ENCODE results near the gene SZT2.

SZT2 gene

DNA sequence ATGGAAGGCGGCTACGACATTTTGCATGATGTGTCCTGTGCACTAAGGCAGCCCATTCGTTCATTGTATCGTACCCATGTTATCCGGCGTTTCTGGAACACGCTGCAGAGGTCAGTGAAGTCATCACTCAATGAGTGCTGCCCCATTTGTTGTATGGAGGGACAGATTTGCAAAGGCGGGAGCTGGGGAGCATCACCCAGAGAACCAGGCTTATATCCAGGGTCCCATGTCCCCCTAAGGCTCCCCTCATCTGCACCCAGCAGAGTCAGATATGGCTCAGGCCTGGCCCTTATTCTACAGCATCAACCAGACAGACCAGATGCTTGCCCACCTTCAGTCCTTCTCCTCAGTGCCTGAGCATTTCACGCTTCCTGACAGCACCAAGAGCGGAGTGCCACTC lies 31.2 kb downstream of the SZT2 start:
- peaks cover 3% of the 10 kb centered on the region for H3K4me1 ChIP-seq (ENCODE audit: insufficient read depth, low read length)
- no peak overlapping the region for H3K4me3 ChIP-seq (ENCODE audit: low read length)
- no peaks in the 10 kb centered on the region for H3K9me3 ChIP-seq (ENCODE audit: insufficient read depth, low read depth, low read length)
- H3K27ac ChIP-seq (ENCODE audit: low read length), result no peak overlapping the region
- peaks cover 72% of the 10 kb centered on the region for H3K36me3 ChIP-seq (ENCODE audit: insufficient read depth, low read depth, low read length)
- no peaks in the 10 kb centered on the region for H3K27me3 ChIP-seq (ENCODE audit: insufficient read depth, low read length)
- no peak overlapping the region for H3K9ac ChIP-seq (ENCODE audit: low read depth, low read length)

DNA sequence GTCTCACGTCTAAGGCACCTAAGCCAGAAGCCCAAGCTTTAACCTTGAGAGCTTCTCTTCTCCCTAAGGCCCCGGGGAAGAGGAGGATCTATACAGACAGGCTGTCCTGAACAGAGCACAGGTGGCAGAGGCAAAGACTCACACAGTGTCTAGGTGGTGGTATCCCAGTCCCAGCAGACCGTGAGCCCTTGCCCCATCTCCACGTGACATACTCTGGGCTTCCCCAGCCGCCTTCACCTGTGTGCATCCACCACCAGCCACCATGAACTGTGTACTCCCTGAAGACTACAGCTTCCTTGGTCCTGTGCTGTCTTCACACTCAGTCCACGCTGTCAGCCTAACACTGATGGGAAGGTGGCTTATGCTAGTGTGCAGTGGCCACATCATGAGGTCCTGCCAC lies 31.7 kb downstream of the SZT2 start:
- Histone ChIP-seq H3K36me3 (ENCODE audit: insufficient read depth, low read depth, low read length) (peaks cover 71% of the 10 kb centered on the region), H3K27me3 (ENCODE audit: insufficient read depth, low read length) (no peaks in the 10 kb centered on the region)

DNA sequence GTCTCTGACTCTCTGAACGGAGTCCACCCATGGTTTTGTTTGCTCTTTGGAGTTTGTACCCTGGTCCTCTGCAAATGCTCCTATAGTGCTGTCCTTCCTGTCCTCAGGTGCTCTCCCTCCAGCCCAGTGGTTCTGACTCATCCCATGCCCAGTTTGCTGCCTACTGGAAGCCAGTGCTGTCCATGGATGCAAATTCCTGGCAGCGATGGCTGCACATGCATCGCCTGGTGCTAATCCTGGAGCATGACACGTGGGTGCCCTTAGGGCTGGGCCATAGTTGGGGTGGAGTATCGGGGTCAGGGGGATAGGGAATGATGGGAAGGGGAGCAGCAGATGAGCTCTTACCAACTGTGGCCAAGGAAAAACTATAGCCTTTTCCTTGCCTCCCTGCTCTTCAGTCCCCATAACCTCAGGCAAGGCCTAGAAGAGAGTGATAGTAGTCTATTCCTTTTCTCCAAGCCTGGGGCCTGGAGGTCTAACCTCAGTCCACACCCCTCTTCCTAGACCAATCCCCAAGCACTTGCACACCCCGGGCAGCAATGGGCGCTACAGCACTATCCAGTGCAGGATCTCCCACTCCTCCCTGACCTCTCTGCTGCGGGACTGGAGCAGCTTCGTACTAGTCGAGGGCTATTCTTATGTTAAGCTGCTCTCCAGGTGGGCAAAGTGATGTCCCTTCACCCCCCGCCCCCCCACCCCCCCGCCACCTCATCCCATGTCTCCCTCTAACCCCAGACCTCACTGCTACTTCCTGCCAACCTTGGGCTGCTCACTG lies 32.5 kb downstream of the SZT2 start:
- H3K9me3 ChIP-seq (ENCODE audit: insufficient read depth, low read depth, low read length), result no peaks in the 10 kb centered on the region
- peaks cover 78% of the 10 kb centered on the region for H3K36me3 ChIP-seq (ENCODE audit: insufficient read depth, low read depth, low read length)
- H3K9ac ChIP-seq (ENCODE audit: low read depth, low read length), result no peak overlapping the region
- no peak overlapping the region for H3K27ac ChIP-seq (ENCODE audit: low read length)
- no peak overlapping the region for H3K4me3 ChIP-seq (ENCODE audit: low read length)
- peaks cover 3% of the 10 kb centered on the region for H3K4me1 ChIP-seq (ENCODE audit: insufficient read depth, low read length)
- H3K27me3 ChIP-seq (ENCODE audit: insufficient read depth, low read length), result no peaks in the 10 kb centered on the region

More for the DNA sequence above, 31.7 kb downstream of the SZT2 start:
- no peak overlapping the region for H3K9ac ChIP-seq (ENCODE audit: low read depth, low read length)
- H3K4me1 ChIP-seq (ENCODE audit: insufficient read depth, low read length), result peaks cover 3% of the 10 kb centered on the region
- no peak overlapping the region for H3K27ac ChIP-seq (ENCODE audit: low read length)
- H3K9me3 ChIP-seq (ENCODE audit: insufficient read depth, low read depth, low read length), result no peaks in the 10 kb centered on the region
- H3K4me3 ChIP-seq (ENCODE audit: low read length), result no peak overlapping the region

DNA sequence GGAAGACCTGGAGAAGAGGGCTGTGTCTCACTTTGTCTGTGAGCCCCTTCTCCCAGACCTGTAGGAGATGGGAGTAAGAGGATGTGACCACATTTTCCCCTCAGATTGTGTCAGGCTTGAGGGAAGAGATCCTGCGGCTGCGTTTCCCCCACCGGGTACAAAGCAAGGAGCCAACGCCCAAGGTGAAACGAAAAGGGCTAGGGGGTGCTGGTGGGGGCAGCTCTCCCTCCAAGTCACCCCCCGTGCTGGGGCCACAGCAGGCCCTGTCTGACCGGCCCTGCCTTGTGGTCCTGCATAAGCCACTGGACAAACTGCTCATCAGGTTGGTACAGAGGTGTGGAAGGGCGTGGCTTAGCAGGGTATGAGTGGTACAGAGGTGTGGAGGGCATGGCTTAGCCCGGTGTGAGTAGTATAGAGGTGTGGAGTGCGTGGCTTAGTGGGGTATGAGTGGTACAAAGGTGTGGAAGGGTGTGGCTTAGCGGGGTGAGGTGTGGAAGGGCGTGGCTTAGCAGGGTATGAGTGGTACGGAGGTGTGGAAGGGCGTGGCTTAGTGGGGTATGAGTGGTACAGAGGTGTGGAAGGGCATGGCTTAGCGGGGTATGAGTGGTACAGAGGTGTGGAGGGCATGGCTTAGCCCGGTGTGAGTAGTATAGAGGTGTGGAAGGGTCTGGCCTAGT lies 33.4 kb downstream of the SZT2 start:
- H3K9me3 ChIP-seq (ENCODE audit: insufficient read depth, low read depth, low read length), result no peaks in the 10 kb centered on the region
- no peak overlapping the region for H3K27ac ChIP-seq (ENCODE audit: low read length)
- peaks cover 80% of the 10 kb centered on the region for H3K36me3 ChIP-seq (ENCODE audit: insufficient read depth, low read depth, low read length)
- peaks cover 3% of the 10 kb centered on the region; the same call in 1 of the 2 replicates for H3K4me1 ChIP-seq (ENCODE audit: insufficient read depth, low read length)
- no peak overlapping the region for H3K4me3 ChIP-seq (ENCODE audit: low read length)
- no peaks in the 10 kb centered on the region for H3K27me3 ChIP-seq (ENCODE audit: insufficient read depth, low read length)
- no peak overlapping the region for H3K9ac ChIP-seq (ENCODE audit: low read depth, low read length)

DNA sequence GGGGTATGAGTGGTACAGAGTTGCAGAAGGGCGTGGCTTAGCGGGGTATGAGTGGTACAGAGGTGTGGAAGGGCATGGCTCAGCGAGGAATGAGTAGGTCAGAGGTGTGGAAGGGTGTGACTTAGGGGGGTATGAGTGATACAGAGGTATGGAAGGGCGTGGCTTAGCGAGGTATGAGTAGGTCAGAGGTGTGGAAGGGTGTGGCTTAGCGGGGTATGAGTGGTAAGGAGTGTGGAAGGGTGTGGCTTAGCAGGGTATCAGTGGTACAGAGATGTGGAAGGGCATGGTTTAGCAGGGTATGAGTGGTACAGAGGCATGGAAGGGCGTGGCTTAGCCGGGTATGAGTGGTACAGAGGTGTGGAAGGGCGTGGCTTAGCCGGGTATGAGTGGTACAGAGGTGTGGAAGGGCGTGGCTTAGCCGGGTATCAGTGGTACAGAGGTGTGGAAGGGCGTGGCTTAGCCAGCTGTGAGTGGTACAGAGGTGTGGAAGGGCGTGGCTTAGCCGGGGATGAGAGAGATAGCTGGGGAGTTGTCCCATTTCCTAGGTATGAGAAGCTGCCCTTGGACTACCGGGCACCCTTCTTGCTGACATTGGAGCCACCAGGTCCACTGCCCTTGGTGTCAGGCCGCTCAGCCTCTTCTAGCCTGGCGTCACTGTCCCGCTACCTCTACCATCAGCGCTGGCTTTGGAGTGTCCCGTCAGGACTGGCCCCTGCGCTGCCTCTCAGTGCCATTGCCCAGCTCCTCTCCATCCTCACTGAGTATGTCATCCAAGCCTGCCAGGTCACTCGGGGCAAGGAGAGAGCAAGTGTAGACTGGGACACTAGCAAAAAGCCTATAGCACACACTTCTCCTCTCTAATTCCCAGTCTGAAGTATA lies 34.2 kb downstream of the SZT2 start:
- H3K36me3 ChIP-seq (ENCODE audit: insufficient read depth, low read depth, low read length), result peaks cover 78% of the 10 kb centered on the region
- H3K9ac ChIP-seq (ENCODE audit: low read depth, low read length), result no peak overlapping the region
- H3K9me3 ChIP-seq (ENCODE audit: insufficient read depth, low read depth, low read length), result no peaks in the 10 kb centered on the region
- H3K27ac ChIP-seq (ENCODE audit: low read length), result no peak overlapping the region
- peaks cover 3% of the 10 kb centered on the region; the same call in 1 of the 2 replicates for H3K4me1 ChIP-seq (ENCODE audit: insufficient read depth, low read length)
- H3K27me3 ChIP-seq (ENCODE audit: insufficient read depth, low read length), result no peaks in the 10 kb centered on the region
- no peak overlapping the region for H3K4me3 ChIP-seq (ENCODE audit: low read length)

DNA sequence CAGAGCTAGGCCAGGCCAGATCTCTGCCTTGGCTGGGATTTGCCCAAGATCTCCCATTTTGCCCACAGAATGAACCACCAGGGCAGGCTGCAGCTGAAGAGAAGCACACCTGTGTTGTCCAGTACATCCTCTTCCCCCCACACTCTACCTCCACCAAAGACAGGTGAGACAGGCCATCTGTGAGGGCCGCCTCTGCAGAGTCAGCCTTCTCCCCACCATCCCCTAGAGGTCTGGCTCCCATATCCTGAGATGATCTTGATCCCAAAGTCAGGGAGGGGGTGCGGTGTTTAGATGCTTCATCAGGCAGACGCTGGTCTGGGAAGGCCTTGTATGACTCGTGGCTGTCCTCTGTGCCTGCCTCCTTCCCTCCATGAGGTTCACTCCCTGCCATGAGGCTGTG lies 35.3 kb downstream of the SZT2 start:
- no peak overlapping the region for H3K27ac ChIP-seq (ENCODE audit: low read length)
- no peak overlapping the region for H3K4me3 ChIP-seq (ENCODE audit: low read length)
- H3K27me3 ChIP-seq (ENCODE audit: insufficient read depth, low read length), result no peaks in the 10 kb centered on the region
- no peaks in the 10 kb centered on the region for H3K9me3 ChIP-seq (ENCODE audit: insufficient read depth, low read depth, low read length)
- no peak overlapping the region for H3K9ac ChIP-seq (ENCODE audit: low read depth, low read length)
- H3K4me1 ChIP-seq (ENCODE audit: insufficient read depth, low read length), result peaks cover 3% of the 10 kb centered on the region; the same call in 1 of the 2 replicates
- peaks cover 73% of the 10 kb centered on the region for H3K36me3 ChIP-seq (ENCODE audit: insufficient read depth, low read depth, low read length)

DNA sequence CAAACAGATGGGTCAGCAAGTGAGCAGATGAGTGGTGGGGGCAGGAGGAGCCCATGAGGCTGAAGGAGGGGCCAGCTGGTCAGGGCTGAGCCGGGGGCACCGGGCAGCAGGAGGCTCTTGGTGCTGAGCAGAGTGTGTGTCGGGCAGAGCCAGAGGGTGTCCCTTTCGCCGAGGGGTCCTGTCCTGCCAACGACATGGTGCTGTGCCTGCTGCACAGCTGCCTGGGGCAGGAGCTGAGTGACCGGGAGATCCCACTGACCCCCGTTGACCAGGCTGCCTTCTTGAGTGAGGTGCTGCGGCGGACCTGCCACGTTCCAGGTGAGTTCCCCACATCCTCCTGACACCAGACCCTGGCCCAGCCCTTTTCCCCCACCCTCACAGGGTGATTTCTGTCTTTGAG lies 36.5 kb downstream of the SZT2 start:
- H3K27ac ChIP-seq (ENCODE audit: low read length), result no peak overlapping the region
- H3K4me3 ChIP-seq (ENCODE audit: low read length), result no peak overlapping the region
- H3K9ac ChIP-seq (ENCODE audit: low read depth, low read length), result no peak overlapping the region
- peaks cover 73% of the 10 kb centered on the region for H3K36me3 ChIP-seq (ENCODE audit: insufficient read depth, low read depth, low read length)
- H3K4me1 ChIP-seq (ENCODE audit: insufficient read depth, low read length), result peaks cover 3% of the 10 kb centered on the region; the same call in 1 of the 2 replicates
- no peaks in the 10 kb centered on the region for H3K27me3 ChIP-seq (ENCODE audit: insufficient read depth, low read length)
- no peaks in the 10 kb centered on the region for H3K9me3 ChIP-seq (ENCODE audit: insufficient read depth, low read depth, low read length)

DNA sequence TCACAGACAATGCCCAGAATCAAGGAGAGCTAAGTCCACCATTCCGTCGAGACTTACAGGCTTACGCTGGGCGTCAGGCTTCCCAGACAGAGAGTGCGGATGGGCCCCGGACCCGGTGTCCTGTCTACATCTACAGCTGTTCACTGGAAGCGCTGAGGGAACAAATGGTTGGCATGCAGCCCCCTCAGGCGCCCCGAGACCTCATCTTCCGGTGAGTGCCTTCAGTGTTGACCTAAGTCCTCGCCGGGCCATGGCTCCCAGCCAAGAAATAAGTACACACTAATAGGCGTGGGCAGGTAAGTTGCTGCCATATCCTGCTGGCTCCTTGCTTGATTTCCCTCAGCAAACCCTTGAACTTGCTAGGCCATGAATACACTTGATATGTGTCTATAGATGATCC lies 37.8 kb downstream of the SZT2 start:
- peaks cover 77% of the 10 kb centered on the region for H3K36me3 ChIP-seq (ENCODE audit: insufficient read depth, low read depth, low read length)
- H3K4me1 ChIP-seq (ENCODE audit: insufficient read depth, low read length), result no peaks in the 10 kb centered on the region
- H3K9ac ChIP-seq (ENCODE audit: low read depth, low read length), result no peak overlapping the region
- H3K27me3 ChIP-seq (ENCODE audit: insufficient read depth, low read length), result no peaks in the 10 kb centered on the region
- no peak overlapping the region for H3K4me3 ChIP-seq (ENCODE audit: low read length)
- H3K9me3 ChIP-seq (ENCODE audit: insufficient read depth, low read depth, low read length), result no peaks in the 10 kb centered on the region
- no peak overlapping the region for H3K27ac ChIP-seq (ENCODE audit: low read length)

DNA sequence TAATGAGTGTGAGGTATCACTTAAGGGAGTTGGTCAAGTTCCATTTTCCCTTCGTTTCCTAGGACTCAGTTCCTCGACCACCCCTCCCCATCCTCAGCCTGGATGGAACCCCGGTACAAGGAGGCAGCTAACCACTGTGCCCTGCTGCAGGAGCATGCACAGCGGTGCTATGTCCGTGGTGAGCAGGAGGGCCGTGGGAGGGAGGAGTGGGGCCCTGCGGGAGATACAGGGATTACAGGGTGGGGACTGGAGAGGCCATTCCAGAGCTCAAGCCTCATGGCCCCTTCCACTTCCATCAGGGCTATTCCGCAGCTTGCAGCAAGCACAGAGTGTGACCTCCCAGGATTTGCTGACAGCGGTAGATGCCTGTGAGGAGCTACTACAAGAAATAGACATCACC lies 38.2 kb downstream of the SZT2 start:
- no peaks in the 10 kb centered on the region for H3K4me1 ChIP-seq (ENCODE audit: insufficient read depth, low read length)
- no peak overlapping the region for H3K9ac ChIP-seq (ENCODE audit: low read depth, low read length)
- no peak overlapping the region for H3K4me3 ChIP-seq (ENCODE audit: low read length)
- H3K27ac ChIP-seq (ENCODE audit: low read length), result no peak overlapping the region
- H3K27me3 ChIP-seq (ENCODE audit: insufficient read depth, low read length), result no peaks in the 10 kb centered on the region
- peaks cover 78% of the 10 kb centered on the region for H3K36me3 ChIP-seq (ENCODE audit: insufficient read depth, low read depth, low read length)
- H3K9me3 ChIP-seq (ENCODE audit: insufficient read depth, low read depth, low read length), result no peaks in the 10 kb centered on the region

DNA sequence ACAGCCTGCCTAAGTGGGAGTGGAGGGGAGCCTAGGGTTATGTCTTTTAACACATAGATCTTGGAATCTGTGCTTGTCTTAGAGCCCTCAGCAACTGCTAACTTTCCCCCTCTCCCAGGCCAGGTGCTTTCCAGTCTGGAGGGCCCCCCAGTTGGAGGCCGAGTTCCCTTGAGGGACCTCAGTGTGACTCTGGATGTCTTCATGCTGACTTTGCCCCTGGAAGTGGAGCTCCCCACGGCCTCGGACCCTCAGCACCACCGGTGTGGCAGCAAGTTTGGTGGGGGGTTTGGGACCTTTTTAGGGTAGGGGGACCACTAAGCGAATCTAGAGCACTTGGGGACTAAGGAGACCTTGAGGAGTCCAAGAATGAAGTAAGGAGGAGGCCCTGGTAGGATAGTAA lies 41.1 kb downstream of the SZT2 start:
- no peak overlapping the region for H3K27ac ChIP-seq (ENCODE audit: low read length)
- H3K4me1 ChIP-seq (ENCODE audit: insufficient read depth, low read length), result no peaks in the 10 kb centered on the region
- H3K36me3 ChIP-seq (ENCODE audit: insufficient read depth, low read depth, low read length), result peaks cover 81% of the 10 kb centered on the region
- no peaks in the 10 kb centered on the region for H3K9me3 ChIP-seq (ENCODE audit: insufficient read depth, low read depth, low read length)
- H3K4me3 ChIP-seq (ENCODE audit: low read length), result no peak overlapping the region
- no peak overlapping the region for H3K9ac ChIP-seq (ENCODE audit: low read depth, low read length)
- H3K27me3 ChIP-seq (ENCODE audit: insufficient read depth, low read length), result no peaks in the 10 kb centered on the region

DNA sequence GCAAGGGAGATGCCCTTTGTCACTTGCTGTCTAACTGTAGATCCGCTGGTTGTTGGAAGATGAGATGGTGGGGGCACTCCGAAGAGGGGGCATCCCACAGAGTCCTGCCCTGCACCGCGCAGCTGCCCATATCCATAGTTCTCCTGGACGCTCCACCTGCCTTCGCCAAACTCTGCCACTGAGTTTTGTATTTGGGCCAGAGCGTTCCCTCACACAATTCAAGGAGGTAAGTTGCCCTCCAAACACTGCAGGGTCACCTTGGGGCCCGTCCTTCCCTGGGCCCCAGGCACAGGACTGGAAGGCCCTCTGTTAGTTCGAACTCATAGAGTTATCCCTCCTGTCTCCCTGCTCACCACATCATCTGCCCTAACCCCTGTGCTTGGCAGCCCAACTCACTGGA lies 42.0 kb downstream of the SZT2 start:
- peaks cover 74% of the 10 kb centered on the region for H3K36me3 ChIP-seq (ENCODE audit: insufficient read depth, low read depth, low read length)

More for the DNA sequence above, 42.0 kb downstream of the SZT2 start:
- H3K9me3 ChIP-seq (ENCODE audit: insufficient read depth, low read depth, low read length), result no peaks in the 10 kb centered on the region
- H3K27ac ChIP-seq (ENCODE audit: low read length), result no peak overlapping the region
- H3K4me3 ChIP-seq (ENCODE audit: low read length), result no peak overlapping the region
- no peaks in the 10 kb centered on the region for H3K4me1 ChIP-seq (ENCODE audit: insufficient read depth, low read length)
- no peak overlapping the region for H3K9ac ChIP-seq (ENCODE audit: low read depth, low read length)
- no peaks in the 10 kb centered on the region for H3K27me3 ChIP-seq (ENCODE audit: insufficient read depth, low read length)

Measured in iPS-20b (cell line).